ENCODE measurements around the gene CEP112. TPM values are rescaled to one million over a fixed set of nuclear protein-coding genes. Genes with fewer than 3 reads are reported as not detected.

The CEP112 gene
- total RNA-seq, 4 donors from 2014 or later = 18.9 to 51.8 (median 29.6) TPM

GRCh38 chr17:65609286-65609685 is 582.6 kb downstream of the CEP112 start:
- TF ChIP-seq CTCF (IDR thresholded peaks at IDR 0.05; ENCODE audit: low read depth) = no peak

- no peak for TF ChIP-seq CTCF (IDR thresholded peaks at IDR 0.05; ENCODE audit: low read depth)
Observed at GRCh38 chr17:65604070-65604469, 587.9 kb downstream of the CEP112 start.

GRCh38 chr17:65601881-65602280 is 590.1 kb downstream of the CEP112 start:
- TF ChIP-seq CTCF (IDR thresholded peaks at IDR 0.05; ENCODE audit: low read depth) = no peak

- TF ChIP-seq CTCF (IDR thresholded peaks at IDR 0.05; ENCODE audit: low read depth) = no peak
Observed at GRCh38 chr17:65601145-65601544, 590.8 kb downstream of the CEP112 start.

- no peak for TF ChIP-seq CTCF (IDR thresholded peaks at IDR 0.05; ENCODE audit: low read depth)
Observed at GRCh38 chr17:65600518-65600917, 591.4 kb downstream of the CEP112 start.

GRCh38 chr17:65599650-65600049 is 592.3 kb downstream of the CEP112 start:
- no peak for TF ChIP-seq CTCF (IDR thresholded peaks at IDR 0.05; ENCODE audit: low read depth)

- TF ChIP-seq CTCF (IDR thresholded peaks at IDR 0.05; ENCODE audit: low read depth) = no peak
Observed at GRCh38 chr17:65598746-65599145, 593.2 kb downstream of the CEP112 start.
